ENCODE measurements around the gene GPR142. TPM values are rescaled to one million over a fixed set of nuclear protein-coding genes. Genes with fewer than 3 reads are reported as not detected.

GPR142 gene
- polyA plus RNA-seq, 4 donors, result 0.11 to 0.40 (median 0.18) TPM; not detected in 1

DNA sequence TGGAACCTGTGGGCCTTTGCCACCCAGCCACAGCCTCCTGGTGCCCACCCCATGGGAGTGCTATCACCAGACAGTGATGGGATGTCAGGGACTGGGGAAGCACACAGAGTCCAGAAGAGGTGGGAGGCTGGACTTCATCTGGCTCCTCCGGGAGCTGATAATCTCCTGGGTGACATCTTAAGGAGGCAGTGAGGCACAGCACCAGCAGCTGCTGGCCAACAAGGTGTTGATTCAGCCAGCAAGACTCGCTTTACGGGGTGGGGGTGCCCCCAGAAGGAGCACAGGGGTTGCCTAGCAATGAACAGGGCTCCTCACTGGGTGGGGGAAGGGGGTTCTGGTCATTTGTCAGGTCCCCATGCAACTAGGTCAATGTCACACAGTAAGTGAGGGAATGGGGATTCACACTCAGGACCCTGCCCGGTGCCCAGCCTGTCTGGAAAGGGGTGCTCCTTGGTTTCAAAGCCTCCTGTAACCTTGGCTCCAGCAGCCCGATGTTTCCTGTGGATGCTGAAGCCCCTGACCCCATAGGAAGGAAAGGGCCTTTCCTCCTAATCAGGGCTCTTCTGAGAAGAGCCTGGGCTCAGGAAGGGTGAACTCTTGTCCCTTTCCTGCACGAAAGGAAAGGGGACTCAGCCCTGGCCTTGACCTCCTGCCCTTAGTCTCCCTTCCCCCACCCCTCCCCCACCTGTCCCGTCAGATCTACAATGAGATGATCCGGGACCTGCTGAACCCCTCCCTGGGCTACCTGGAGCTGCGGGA lies 23.6 kb upstream of the GPR142 start:
- no peak for DNase-seq (ENCODE audit: low read depth in 4 of 4, low spot score in 2 of 4)

DNA sequence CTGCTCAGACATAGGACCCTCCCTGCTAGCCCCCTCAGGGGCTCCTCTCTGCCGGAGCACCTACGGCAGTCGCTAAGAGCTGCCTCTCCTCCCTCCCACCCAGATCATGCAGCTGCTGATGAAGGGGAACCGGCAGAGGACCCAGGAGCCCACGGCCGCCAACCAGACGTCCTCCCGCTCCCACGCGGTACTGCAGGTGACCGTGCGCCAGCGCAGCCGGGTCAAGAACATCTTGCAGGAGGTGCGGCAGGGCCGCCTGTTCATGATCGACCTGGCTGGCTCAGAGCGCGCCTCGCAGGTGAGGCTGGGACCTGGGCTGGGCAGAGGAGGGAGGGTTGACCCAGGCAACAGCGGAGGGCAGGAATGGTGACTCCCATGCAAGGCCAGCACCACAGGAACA lies 22.6 kb upstream of the GPR142 start:
- DNase-seq (ENCODE audit: low read depth in 4 of 4, low spot score in 2 of 4), result no peak

DNA sequence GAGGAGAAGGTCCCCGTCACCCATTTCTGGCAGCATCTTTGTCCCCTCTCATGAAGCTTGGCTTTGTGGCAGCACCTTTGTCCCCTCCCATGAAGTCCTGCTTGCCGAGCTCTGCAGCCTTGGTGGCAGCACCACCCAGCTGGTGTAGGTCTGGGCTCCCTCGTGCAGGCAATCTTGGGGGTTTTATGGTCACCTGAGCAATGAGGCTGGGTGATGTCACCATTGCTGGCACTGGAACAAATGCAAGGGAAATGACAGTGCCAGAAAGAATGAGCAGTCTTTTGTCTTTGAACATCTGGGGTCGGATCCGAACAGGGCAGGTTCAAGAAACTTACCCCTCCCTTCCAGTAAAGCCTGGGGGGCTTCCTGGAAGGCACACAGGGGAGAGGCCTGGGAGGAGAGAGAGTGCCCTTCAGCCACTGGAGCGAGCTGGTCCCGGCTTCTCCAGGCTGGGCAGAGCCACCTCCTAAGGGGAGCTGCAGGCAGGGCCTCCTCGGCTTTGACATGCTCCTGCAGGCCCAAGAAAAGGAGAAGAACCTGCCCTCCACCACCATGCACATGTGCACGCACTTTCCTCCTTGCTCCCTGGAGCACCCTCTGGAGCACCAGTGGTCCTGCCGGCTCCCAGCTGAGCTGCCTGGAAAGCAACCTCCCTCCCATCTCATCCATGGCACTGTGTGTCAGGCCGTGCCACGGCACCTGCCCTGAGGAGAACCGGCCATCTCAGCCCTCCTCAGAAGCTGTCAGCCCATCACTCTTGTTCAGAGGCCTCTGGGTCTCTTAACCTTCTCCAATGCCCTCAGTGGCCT lies 21.7 kb upstream of the GPR142 start:
- no peak for DNase-seq (ENCODE audit: low read depth in 4 of 4, low spot score in 2 of 4)

DNA sequence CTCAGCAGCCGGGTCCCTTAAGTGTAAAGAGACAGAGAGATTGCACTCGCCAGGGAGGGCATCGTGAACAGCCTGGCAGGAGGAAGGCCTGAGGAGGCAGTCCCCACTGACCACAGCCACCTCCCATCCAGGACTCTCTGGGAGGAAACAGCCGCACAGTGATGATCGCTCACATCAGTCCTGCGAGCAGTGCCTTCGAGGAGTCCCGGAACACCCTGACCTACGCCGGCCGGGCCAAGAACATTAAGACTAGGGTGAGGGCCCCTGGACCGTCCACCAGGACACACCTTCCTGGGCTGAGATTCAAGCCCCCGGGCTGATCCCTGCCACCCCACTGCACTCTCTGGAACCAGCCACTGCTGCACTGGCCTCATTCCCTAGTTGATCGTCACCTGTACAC lies 19.7 kb upstream of the GPR142 start:
- DNase-seq (ENCODE audit: low read depth in 4 of 4, low spot score in 2 of 4), result no peak

DNA sequence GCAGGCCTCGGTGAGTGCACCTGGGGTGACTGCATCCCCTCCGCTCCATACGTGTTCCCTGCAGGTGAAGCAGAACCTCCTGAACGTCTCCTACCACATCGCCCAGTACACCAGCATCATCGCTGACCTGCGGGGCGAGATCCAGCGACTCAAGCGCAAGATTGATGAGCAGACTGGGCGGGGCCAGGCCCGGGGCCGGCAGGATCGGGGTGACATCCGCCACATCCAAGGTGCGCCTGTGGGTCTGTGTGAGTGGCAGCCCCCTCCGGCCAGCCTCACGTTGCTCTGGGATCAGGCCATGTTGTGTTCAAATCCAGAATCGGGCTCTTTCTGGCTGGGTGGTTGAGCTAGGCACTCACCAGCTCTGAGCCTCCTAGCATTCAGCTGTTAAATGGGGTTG lies 18.2 kb upstream of the GPR142 start:
- DNase-seq (ENCODE audit: low read depth in 4 of 4, low spot score in 2 of 4), result no peak

DNA sequence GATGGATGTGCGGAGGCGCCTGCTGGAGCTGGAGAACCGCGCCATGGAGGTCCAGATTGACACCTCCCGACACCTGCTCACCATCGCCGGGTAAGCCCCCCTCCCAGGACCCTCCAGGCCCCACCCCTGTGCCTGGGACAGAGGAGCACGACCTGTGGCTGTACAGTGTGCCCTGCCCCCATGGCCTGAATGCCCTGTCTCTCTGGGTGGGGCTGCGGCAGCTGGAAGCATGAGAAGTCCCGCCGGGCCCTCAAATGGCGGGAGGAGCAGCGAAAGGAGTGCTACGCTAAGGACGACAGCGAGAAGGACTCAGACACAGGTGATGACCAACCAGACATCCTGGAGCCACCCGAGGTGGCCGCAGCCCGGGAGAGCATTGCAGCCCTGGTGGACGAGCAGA lies 16.8 kb upstream of the GPR142 start:
- DNase-seq (ENCODE audit: low read depth in 4 of 4, low spot score in 2 of 4), result no peak

DNA sequence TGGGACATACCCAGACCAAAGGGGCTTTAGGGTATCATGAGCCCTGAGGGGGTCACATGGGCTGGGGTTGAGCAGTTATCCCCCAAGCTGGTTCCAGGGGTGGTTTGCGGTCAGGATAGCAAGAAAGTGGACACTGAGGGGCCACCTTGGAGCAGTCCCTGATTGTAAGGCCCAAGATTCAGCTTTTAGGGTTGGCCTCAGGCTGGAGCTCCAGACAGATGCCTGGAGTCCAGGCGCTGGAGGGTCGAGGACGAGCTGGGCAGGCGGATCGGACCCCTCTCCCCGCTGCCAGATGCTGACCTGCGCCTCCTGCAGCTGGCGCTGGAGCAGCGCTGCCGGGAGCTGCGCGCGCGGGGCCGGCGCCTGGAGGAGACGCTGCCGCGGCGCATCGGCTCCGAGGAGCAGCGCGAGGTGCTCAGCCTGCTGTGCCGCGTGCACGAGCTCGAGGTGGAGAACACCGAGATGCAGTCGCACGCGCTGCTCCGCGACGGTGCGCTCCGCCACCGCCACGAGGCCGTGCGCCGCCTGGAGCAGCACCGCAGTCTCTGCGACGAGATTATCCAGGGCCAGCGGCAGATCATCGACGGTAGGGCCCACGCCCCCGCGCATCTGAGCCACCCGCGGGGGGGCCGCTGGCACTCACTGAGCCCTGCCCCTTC lies 15.6 kb upstream of the GPR142 start:
- DNase-seq (ENCODE audit: low read depth in 4 of 4, low spot score in 2 of 4), result no peak

DNA sequence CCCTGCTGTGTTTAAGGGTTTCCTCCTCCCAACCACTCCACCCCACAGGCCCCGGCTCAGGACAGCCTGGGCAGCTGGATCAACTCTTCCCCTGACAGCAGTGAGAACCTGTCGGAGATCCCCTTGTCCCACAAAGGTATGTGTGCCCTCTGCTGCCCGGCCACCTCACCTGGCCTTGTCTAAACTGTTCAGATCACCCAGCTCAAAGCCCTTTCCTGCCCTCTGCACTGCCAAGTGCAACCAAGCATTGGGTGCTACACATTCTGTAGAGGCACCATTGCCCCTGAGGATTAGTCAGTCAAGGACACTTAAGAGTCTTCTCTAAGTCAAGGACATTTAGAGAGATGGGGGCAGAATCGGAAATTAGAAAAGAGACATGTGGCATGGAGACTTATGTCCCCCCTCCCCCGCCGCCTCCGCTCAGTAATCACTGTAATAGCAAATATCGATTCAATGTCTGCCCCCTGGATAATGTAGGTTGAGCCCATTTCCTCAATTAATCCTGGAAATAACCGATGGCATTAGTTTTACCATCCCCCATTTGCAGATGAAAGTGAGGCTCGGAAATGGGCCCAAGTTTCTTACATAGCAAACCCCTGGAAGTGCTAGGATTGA lies 13.8 kb upstream of the GPR142 start:
- no peak for DNase-seq (ENCODE audit: low read depth in 4 of 4, low spot score in 2 of 4)

DNA sequence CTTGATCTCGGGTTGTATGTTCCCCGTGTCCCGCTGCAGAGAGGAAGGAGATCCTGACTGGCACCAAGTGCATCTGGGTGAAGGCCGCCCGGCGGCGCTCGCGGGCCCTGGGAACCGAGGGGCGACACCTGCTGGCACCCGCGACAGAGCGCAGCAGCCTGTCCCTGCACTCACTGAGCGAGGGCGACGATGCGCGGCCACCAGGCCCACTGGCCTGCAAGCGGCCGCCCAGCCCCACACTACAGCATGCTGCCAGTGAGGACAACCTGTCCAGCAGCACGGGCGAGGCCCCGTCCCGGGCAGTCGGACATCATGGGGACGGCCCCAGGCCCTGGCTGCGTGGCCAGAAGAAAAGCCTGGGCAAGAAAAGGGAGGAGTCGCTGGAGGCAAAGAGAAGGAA lies 13.2 kb upstream of the GPR142 start:
- DNase-seq (ENCODE audit: low read depth in 4 of 4, low spot score in 2 of 4), result no peak

DNA sequence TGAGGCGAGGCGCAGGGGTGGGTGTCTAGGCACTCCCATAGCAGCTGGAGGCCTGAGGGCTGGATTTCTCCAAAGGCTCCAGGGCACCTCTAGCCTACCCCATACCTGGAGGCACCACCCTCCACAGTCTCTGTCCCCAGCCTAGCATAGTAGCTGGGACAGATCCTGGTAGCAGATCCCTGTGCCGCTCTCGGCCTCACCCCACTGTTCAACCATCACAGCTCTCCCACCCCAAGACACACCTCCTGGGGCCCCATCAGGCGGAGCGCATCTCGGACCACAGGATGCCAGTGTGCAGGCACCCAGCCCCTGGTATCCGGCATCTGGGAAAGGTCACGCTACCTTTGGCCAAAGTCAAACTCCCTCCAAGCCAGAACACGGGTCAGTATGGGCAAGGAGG lies 12.7 kb upstream of the GPR142 start:
- DNase-seq (ENCODE audit: low read depth in 4 of 4, low spot score in 2 of 4), result no peak

DNA sequence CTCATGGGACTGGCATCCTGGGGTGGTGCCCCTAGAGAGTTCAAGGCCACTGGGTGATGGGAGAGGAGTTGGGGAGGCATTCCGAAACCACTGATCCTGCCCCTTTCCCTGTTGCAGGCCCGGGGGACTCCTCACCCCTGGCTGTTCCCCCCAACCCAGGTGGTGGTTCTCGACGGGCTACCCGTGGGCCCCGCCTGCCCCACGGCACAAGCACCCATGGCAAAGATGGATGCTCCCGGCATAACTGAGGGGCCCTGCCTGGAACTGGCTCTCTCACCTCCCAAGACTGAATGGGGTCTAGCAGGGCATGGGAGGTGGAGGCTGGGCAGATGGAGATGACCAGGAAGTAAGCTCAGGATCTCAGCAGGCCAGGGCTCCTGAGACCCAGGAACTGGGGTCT lies 12.2 kb upstream of the GPR142 start:
- DNase-seq (ENCODE audit: low read depth in 4 of 4, low spot score in 2 of 4), result no peak

DNA sequence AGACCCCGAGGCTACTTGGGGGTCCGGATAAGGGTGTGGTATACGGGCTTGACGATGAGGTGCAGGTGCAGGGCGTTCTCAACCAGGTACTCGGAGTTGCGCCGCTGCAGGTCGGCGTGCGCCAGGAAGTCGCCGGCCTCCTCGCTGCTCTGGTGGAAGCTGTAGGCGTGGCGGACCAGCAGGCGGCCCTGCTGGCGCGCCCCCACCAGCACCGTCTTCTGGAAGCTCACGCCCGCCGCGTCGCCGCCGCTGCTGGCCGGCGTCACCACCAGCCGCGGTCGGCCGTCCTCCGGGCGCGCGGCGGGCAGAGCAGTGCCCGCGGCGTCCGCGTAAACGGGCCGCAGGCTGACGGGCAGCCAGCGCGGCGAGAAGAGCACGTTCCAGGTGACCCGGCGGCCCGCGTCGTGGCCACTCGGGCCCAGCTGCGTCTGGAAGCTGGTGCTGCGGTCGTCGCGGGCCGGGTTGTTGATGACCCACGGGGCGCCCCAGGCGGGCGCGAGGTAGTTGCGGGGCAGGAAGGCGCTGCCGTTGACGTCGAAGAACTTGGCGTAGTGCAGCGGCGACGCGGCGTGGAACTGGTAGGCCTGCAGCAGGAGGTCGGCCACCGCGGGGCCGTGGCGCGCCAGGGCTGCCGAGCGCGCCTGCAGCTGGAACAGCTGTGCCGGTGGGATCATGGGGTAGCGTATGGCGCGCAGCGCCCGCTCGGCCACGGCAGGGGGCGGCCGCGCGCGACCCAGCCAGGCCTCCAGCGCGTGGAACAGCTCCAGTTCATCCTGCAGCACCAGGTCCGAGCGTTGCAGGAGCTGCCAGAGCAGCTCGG lies 10.4 kb upstream of the GPR142 start:
- no peak for DNase-seq (ENCODE audit: low read depth in 4 of 4, low spot score in 2 of 4)

DNA sequence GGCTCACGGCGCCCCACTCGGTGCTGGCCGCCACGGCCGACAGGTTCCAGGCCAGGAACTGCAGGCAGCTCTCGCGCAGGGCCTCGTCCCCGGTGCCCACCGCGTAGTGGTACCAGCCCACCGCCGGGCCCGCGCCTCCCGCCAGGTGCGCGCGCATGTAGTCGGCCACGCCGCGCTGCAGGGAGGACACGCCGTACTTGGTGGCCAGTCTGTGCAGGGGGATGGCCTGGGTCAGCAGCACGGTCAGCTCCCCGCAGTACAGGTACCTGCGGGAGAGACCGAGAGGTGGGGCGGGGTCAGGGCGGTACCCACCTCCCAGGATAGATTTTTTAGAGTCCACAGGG lies 9.9 kb upstream of the GPR142 start:
- DNase-seq (ENCODE audit: low read depth in 4 of 4, low spot score in 2 of 4), result no peak

DNA sequence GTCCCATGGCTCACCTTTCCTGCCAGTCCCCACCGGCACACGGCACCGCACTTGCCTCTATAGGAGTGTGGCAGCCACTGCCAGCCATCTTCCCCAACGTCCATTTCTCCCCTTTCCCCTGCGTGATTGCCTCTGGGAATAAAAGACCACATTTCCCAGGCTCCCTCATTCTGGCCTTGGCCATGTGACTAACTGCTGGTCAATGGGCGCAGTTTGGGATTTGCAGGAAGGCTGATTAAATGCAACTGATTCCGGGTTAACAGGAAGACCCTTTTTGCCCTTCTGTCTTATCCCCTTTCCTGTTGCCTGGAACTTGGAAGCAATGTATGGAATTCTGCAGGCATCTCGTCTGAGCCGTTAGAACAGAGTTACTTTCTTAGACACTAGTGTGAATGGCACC lies 8.6 kb upstream of the GPR142 start:
- DNase-seq (ENCODE audit: low read depth in 4 of 4, low spot score in 2 of 4), result no peak

DNA sequence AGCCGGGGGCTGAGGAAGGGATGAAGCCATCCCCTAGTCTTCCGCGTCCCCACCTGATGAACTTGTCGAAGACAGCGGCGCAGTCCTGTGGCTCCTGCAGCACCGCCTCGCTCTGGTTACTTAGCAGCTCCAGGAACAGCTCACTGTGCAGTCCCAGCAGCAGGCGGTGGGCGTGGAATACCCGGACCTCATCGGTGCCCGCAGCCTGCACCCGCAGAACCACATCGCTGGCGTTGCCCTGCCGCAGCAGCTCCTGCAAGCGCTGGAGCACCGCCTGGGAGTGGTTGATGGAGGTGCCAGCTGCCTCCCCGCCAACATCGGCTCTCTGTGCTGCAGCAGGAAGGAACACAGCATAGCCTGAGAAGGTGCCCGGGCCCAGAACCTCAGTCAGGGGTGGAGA lies 7.4 kb upstream of the GPR142 start:
- DNase-seq (ENCODE audit: low read depth in 4 of 4, low spot score in 2 of 4), result no peak

DNA sequence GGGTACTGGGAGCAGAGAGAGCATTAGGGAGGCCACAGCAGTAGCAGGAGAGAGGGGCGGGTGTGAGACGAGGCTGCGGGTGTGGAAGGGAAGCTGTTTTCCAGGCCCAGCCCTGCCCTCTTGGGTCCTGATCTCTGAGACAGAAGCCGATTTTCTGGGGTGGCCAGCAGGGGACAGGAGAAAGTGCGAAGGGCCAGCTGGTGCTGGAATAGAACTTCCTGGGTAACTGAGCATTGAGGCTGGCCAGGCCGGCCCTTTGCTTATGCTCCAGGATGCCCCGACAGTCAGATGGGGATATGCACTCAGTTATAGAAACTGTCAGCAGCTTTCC lies 6.4 kb upstream of the GPR142 start:
- DNase-seq (ENCODE audit: low read depth in 4 of 4, low spot score in 2 of 4), result no peak

DNA sequence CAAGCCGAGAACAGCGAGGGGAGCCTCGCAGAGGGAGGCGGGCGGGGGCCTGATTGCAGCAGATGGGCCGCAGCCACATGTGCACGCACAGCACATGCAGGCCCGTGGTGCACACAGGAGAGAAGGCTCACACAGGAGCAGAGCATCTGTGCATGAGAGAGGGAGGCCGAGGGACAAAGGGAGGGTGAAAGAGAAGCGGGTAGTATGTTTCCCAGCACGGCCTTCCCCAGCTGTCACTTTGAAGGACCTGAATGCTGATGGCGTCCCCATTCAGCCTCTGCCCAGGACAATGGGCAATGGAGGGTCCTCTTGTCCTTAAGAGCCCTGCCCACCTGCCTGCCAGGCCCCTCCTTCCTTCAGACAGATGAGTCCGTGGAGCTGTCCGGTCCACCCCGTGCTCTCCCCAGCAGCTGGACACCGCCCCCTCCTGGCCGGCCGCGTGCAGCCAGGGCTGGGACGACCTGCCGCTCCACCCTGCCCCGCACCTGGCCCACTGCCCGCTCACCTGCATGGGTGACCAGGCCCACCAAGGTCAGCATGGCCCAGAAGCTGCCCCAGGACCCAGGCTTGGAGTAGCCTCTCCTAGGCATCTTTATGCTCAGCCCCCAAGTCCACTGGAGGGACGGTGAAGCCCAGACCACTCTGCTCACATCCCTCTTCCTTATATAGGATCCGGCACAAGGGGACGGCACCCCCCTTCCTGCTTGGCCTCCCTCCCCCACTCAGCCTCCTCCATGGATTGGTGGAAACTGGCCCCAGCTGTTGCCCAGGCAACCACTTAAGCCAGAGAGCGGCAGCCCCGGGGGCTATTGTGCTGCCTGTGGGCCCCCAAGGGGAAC lies 5.9 kb upstream of the GPR142 start, which contains the start of gene BTBD17:
Gene BTBD17, minus strand, starts transcription at position 639 of the 839 bp plus-strand sequence. Its CDS starts 49 bp downstream, at position 590.
- DNase-seq (ENCODE audit: low read depth in 4 of 4, low spot score in 2 of 4), result no peak

DNA sequence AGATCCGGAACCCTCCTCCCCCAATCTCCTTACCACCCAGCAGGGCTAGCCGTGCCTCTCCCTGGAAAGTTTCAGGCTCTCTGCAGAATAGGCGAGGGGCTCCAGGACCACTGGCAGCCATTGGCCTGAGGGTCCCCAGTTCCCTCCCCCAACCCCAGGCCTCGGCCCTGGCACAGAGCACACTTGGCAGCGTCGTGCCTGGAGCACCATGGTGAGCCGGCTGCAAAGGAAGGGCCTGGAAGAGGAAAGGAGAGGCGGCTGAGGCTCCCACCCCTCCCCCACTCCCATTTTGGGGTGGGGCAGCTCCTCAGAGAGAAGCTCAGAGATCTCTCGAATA lies 5.3 kb upstream of the GPR142 start:
- DNase-seq (ENCODE audit: low read depth in 4 of 4, low spot score in 2 of 4), result no peak

DNA sequence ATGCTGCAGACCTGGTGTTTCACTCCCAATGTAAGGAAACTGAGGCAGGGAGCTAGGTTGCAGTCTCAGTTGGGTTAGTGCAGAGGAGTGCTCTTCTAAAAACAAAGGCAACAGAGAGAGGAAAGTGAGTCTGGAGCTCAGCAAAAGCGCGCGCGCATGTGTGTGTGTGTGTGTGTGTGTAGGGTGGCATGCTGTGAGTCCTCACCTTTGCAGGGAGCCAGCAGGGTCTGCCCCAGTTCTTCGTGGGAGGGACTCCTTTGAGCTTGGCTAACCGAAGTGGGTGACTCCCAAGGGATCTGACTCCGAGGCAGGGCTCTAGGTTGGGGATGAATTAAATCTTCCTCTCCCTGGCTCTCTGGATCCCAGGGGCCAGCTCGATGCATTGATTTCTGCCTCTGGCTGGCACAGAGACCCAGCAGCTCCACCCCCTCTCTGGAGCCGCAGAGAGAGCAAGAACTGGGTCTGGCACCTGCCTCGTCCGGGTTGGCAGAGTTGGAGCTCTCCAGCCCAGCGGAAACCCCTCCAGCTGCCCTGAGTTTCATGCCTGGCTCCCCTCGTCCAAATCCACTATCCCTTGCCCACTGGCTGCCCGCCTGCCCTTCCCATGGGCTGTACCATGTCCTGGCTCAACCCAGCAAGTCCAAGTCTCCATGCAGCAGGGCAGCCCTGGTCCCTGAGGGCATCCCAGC lies 4.4 kb upstream of the GPR142 start:
- DNase-seq (ENCODE audit: low read depth in 4 of 4, low spot score in 2 of 4), result no peak
